ENCODE measurements around the gene SENP8. TPM values are rescaled to one million over a fixed set of nuclear protein-coding genes. Genes with fewer than 3 reads are reported as not detected.
A peak's percentile ranks its signal among the peaks of the same experiment; 100 is the strongest.

SENP8 gene
- total and polyA plus RNA-seq, 2 of the 13 experiments (the other 11 are each of a cell fraction or from before 2014, with no cell fraction given) = 2.7 to 3.0 TPM

DNA sequence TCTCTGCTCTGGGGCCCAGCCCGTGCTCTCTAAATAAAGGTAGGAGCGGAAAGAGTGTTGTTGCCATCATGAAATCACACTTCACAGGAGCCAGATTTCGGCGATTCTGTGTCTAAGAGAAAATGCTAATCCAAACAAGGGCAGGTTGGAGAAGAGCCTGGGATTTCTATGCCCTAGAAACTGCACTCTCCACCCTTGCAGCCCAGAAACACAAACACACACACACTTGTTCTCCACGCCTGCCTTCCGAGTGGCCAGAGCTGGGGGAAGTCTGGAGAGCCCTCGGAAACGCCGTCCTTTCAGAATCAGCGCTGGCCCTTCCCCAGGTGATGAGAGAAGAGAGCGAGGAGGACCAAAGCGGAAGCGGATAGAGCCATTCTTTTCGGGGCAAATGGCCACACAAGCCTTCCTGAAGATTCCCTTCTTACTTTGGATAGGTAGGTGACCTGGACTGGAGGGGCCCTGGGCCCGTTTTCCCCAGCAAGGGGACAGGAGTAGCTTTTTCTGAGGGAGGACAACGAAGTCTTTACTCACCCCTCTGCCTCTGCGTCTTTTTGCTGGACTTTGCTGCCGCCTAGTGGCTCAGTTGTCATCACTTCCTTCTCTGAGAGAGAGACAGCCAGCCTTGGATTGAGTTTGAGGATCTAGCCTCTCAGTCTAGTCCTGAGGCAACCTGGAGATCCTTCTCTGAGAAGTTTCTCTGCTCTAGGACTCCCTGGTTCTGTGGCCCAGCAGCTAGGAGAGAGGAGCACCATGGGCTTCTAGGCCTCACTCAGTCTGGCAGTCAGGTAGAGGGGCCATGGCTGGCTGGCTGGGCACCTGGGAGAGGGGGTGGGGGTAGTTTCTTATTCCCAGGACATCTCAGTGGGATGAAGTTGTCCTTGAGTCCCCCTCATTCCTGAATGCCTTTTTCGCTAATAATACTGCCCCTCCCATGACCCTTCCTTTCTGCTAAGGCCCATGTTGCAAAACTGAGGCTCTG, 37.7 kb downstream of the SENP8 start (continued):
- TF ChIP-seq, protein P1, sequence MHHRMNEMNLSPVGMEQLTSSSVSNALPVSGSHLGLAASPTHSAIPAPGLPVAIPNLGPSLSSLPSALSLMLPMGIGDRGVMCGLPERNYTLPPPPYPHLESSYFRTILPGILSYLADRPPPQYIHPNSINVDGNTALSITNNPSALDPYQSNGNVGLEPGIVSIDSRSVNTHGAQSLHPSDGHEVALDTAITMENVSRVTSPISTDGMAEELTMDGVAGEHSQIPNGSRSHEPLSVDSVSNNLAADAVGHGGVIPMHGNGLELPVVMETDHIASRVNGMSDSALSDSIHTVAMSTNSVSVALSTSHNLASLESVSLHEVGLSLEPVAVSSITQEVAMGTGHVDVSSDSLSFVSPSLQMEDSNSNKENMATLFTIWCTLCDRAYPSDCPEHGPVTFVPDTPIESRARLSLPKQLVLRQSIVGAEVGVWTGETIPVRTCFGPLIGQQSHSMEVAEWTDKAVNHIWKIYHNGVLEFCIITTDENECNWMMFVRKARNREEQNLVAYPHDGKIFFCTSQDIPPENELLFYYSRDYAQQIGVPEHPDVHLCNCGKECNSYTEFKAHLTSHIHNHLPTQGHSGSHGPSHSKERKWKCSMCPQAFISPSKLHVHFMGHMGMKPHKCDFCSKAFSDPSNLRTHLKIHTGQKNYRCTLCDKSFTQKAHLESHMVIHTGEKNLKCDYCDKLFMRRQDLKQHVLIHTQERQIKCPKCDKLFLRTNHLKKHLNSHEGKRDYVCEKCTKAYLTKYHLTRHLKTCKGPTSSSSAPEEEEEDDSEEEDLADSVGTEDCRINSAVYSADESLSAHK (CRISPR knock-in tag; IDR thresholded peaks at IDR 0.05; ENCODE audit: borderline replicate concordance) = no peak
- TF ChIP-seq STAG1 (CRISPR knock-in tag; IDR thresholded peaks at IDR 0.05) = peak; percentile 97
- TF ChIP-seq, protein P2, sequence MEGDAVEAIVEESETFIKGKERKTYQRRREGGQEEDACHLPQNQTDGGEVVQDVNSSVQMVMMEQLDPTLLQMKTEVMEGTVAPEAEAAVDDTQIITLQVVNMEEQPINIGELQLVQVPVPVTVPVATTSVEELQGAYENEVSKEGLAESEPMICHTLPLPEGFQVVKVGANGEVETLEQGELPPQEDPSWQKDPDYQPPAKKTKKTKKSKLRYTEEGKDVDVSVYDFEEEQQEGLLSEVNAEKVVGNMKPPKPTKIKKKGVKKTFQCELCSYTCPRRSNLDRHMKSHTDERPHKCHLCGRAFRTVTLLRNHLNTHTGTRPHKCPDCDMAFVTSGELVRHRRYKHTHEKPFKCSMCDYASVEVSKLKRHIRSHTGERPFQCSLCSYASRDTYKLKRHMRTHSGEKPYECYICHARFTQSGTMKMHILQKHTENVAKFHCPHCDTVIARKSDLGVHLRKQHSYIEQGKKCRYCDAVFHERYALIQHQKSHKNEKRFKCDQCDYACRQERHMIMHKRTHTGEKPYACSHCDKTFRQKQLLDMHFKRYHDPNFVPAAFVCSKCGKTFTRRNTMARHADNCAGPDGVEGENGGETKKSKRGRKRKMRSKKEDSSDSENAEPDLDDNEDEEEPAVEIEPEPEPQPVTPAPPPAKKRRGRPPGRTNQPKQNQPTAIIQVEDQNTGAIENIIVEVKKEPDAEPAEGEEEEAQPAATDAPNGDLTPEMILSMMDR (CRISPR knock-in tag; IDR thresholded peaks at IDR 0.05) = peak; percentile 98
- TF ChIP-seq, protein P3, sequence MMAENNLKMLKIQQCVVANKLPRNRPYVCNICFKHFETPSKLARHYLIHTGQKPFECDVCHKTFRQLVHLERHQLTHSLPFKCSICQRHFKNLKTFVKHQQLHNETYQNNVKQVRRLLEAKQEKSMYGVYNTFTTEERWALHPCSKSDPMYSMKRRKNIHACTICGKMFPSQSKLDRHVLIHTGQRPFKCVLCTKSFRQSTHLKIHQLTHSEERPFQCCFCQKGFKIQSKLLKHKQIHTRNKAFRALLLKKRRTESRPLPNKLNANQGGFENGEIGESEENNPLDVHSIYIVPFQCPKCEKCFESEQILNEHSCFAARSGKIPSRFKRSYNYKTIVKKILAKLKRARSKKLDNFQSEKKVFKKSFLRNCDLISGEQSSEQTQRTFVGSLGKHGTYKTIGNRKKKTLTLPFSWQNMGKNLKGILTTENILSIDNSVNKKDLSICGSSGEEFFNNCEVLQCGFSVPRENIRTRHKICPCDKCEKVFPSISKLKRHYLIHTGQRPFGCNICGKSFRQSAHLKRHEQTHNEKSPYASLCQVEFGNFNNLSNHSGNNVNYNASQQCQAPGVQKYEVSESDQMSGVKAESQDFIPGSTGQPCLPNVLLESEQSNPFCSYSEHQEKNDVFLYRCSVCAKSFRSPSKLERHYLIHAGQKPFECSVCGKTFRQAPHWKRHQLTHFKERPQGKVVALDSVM (CRISPR knock-in tag; IDR thresholded peaks at IDR 0.05) = peak; percentile 34; the same call in 1 of the 2 replicates
- peak; percentile 25; the same call in 1 of the 2 replicates for TF ChIP-seq KAT8 (CRISPR knock-in tag; IDR thresholded peaks at IDR 0.05)
- TF ChIP-seq SP140L (CRISPR knock-in tag; IDR thresholded peaks at IDR 0.05; ENCODE audit: borderline replicate concordance) = no peak
- TF ChIP-seq ZSCAN25 (CRISPR knock-in tag; IDR thresholded peaks at IDR 0.05) = 0 out of 2 replicates have a peak, but pooled peaks have one; percentile 21
- no peak for TF ChIP-seq ZSCAN21 (CRISPR knock-in tag; IDR thresholded peaks at IDR 0.05; ENCODE audit: borderline replicate concordance)
- TF ChIP-seq, protein P4, sequence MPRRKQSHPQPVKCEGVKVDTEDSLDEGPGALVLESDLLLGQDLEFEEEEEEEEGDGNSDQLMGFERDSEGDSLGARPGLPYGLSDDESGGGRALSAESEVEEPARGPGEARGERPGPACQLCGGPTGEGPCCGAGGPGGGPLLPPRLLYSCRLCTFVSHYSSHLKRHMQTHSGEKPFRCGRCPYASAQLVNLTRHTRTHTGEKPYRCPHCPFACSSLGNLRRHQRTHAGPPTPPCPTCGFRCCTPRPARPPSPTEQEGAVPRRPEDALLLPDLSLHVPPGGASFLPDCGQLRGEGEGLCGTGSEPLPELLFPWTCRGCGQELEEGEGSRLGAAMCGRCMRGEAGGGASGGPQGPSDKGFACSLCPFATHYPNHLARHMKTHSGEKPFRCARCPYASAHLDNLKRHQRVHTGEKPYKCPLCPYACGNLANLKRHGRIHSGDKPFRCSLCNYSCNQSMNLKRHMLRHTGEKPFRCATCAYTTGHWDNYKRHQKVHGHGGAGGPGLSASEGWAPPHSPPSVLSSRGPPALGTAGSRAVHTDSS (CRISPR knock-in tag; conservative IDR thresholded peaks at IDR 0.05) = no peak
- no peak for TF ChIP-seq NFE2 (CRISPR knock-in tag; IDR thresholded peaks at IDR 0.05)
- TF ChIP-seq, protein P5, sequence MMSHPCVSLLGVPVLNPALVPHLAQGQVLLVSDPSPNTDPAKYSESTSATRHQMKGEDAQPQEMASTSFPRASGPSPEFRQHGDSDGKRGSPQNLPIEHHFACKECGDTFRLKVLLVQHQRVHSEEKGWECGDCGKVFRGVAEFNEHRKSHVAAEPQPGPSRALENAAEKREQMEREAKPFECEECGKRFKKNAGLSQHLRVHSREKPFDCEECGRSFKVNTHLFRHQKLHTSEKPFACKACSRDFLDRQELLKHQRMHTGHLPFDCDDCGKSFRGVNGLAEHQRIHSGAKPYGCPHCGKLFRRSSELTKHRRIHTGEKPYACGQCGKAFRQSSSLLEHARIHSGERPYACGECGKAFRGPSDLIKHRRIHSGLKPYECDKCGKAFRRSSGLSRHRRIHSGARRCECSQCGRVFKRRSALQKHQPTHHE (CRISPR knock-in tag; IDR thresholded peaks at IDR 0.05; ENCODE audit: borderline replicate concordance) = no peak
- TF ChIP-seq MAZ (IDR thresholded peaks at IDR 0.05; ENCODE audit: borderline replicate concordance, low read depth, low read length) = 0 out of 2 replicates have a peak, but pooled peaks have one; percentile 23
- peak; percentile 38; the same call in 1 of the 2 replicates for TF ChIP-seq MAZ (CRISPR knock-in tag; IDR thresholded peaks at IDR 0.05; ENCODE audit: low read depth)
- no peak for TF ChIP-seq ZNF143 (CRISPR knock-in tag; IDR thresholded peaks at IDR 0.05)
- TF ChIP-seq, protein P6, sequence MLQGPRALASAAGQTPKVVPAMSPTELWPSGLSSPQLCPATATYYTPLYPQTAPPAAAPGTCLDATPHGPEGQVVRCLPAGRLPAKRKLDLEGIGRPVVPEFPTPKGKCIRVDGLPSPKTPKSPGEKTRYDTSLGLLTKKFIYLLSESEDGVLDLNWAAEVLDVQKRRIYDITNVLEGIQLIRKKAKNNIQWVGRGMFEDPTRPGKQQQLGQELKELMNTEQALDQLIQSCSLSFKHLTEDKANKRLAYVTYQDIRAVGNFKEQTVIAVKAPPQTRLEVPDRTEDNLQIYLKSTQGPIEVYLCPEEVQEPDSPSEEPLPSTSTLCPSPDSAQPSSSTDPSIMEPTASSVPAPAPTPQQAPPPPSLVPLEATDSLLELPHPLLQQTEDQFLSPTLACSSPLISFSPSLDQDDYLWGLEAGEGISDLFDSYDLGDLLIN (CRISPR knock-in tag; IDR thresholded peaks at IDR 0.05; ENCODE audit: borderline replicate concordance) = no peak
- TF ChIP-seq TBX3 (IDR thresholded peaks at IDR 0.05; ENCODE audit: borderline replicate concordance) = no peak

Data from HepG2 (cell line).